Activated CD4-positive, alpha-beta T cell treated with anti-CD3 and anti-CD28 coated beads, Interleukin-2, Interleukin-6, amounts not matched to agents 100 ng/mL and 50 ng/mL, durations not matched to agents 16 hours and 8 hours (primary cell): Measurements from ENCODE around the gene STOM.
"Not testable (repeated sequence)": the region's sequence is repeated elsewhere in the genome, so short reads cannot be mapped to it uniquely, and the experiment has no call there.

ENCODE experiments used
- DNase-seq: peaks from one replicate; pipeline ENCODE4 v3.0.0-alpha.2; 2020

STOM gene

DNA sequence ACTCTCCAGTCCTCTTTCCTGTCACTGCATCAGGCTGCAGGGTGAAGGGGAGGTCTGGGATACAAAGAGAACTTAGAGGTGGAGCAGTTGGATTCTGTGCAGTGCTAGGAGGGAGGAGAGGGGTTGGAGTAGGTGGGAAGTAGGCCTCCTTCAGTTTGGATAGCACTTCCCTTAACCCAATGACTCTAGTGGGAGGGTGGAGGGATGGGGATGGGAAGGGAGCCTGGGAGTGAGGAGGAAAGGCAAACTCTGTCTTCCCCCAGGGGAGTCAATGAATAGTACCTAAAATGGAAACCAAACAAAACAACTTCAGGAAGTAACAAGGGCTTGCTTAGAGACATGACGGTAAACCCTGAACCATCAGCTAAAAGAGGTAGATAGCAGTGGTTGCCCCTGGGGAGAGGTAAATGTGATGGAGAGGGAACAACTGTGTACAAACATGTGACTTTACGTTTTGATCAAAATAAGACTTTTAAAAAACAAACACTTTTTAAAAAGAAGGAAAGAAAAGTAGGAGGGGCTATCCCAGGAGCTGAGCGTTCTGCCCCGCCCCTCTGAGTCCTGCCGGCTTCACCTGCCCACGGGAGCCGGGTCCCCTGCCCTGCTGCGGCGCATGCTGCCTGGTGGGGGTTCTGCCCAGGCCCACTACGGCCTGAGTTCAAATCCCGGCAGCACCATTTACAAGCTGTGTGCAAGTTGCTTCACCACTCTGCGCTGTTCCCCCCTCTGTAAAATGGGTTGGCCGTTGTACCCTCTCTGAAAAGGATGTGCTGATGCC, 71.2 kb downstream of the STOM start:
- DNase-seq: no peak

DNA sequence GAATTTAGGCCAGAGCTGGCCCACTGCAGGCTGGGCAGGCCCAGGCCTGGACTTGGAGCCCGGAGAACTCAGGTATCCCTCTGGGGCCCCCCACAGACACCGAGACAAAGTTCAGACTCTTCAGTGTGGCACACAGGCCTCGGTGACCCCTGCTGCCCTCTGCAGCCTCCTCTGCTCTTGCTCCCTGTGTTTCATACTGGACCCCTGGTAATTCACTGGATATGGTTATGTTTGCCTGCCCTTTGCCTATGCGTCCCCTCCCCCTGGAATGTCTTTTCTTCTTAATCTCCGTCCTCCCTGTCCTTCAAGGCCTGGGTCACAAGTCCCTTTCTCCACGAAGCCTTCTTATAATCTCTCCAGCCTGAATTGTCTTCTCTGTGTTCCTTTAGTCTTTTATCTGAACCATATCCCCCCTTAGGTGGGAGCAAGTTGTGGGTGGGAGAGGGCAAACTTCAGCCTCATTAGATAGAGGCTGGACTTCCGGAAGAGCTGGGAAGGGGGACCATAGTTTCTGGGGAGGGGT, 72.0 kb downstream of the STOM start:
- no peak for DNase-seq

DNA sequence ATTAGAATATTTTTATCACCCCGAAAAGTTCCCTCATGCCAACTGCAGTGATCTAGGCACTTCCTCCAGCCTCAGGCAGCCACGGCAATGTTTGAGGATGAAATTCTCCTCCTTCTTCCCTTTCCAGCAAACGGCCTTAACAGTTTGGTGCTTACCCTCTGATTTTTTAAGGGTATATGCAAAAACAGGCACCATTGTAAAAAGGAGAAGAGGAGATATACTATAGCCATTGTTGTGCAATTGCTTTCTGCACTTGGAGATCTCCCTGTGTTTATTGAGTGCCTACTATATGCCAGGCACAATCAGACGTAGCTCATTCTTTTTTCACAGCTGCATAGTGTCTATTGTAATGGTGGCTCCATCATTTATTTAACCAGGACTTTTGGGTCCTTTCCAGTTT, 72.7 kb downstream of the STOM start:
- DNase-seq: no peak

DNA sequence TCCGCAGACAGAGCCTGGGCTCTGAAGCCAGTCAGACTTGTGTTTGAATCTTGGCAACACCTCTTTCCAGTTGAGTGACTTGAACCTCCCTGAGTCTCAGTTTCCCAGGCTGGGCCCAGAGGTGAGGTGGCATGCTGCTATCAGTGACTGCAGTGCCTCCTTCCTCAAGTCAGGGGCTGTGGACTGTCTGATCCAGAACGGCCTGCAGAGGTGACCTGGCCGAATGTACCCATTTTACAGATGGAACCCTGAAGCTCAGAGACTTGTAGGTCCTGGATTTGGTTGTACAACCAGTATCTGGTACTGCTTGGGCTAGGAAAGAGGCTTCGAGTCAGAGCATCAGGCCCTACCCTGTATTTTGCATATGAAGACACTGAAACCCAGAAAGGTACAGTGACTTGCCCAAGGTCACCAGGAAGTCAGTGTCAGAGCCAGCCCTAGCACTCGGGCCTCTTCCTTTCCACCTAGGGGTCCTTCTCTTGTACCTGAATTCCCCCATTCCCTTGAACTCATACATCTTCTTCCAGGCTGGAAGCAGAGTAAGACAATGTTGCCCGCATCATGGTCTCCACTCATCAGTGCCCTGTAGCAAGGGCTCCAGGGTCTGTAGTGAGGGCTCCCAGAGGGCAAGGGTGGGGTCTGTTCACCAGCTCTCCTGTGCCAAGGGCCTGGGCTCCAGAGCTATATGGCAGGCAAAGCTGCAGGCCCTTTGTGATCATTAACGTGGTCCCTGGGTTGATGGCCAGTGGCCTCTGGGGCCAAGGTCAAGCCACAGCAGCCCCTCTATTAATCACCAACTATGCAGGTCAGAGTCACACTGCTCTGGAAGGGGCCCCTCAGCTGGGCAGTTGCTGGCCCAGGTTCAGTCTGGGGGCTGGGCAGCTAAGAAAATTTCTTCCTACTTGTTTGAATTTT, 73.6 kb downstream of the STOM start:
- DNase-seq: no peak

DNA sequence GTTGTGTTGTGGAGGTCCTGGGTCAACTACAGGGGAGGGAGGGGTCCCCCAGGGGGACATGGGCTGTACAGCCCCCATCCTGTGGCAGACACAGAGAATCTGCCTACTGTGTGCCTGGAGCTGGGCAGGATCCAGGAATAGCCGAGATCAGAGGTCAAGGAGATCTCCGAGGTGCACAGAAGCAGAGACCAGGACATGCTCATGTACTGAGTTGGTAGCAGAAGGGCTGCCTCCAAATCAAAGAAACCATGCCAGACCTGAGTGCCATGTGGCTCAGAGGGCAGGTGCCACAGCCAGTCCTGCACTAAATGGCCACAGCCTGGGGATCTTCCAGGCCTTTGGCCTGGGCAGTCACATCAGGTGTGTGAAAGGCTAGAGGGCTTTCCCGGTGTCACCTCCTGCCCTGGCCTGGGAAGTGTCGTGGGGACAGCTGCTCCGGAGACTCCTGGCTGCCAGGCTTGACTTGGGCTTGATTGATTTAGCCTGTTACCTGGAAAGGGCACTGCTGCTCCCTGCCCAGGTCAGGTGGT, 74.3 kb downstream of the STOM start:
- DNase-seq: no peak

DNA sequence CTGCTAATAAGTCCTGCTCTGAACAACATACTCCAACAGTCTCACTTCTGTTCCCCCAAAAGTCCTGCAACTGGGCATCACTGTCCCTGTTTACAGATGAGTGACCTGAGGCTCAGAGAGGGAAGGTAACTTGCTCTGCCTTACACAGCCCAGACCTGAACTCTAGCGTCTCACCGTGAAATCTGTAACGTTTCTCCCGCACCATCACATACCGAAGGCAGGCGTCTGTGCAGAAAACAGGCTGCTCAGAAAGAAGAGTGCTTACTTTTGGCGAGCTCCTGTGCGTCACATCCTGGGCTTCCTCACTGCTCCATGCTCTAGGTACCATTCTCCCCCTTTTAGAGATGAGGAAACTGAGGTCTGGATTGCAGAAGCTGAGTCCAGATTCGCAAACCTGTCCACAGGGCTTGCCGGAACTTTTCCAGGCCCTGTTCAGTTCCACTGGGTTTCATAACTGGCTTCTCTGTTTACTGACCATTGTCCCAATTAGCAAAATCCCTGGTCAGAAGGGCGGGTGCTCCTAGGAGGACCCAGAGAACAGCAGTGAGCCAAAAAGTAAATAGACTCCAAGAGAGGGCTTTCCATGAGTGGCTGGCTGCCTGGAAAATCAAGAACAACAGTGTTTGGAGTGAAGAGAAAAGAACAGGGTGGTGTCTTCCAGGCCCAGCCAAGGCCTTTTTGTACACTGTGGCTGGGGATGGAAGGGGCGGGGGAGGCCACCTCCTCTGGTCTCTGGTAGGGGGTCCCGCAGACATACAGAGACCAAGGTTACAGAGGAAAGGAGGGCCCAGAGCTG, 75.0 kb downstream of the STOM start:
- DNase-seq: no peak

DNA sequence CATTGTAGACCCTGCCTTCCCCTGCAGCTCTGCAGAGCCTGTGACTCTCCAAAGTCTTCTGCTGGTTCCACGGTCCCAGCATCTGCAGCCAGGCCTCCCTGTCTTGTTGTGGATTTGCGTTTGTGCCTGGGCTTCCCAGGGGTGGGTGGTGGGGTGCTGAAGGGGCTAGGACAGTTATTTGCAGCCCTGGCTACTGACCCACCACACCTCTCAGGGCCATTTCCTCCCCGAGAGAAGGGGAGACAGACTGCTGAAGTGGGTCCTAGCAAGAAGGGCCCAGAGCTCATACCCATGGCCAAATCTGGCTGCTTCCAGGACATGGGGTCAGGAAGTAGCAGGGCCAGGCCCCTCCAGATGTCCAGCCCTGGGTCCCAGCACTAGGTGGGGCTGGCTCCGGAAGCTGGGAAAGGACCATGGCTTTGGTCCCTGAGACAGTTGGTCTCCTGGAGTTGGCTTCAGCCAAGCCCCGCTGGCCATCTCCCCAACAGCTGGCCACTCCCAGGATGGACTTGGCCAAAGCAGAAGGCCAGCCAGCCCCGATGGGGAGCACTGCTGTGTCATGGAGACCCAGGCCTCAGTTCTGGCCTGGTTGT, 75.8 kb downstream of the STOM start:
- DNase-seq: no peak

DNA sequence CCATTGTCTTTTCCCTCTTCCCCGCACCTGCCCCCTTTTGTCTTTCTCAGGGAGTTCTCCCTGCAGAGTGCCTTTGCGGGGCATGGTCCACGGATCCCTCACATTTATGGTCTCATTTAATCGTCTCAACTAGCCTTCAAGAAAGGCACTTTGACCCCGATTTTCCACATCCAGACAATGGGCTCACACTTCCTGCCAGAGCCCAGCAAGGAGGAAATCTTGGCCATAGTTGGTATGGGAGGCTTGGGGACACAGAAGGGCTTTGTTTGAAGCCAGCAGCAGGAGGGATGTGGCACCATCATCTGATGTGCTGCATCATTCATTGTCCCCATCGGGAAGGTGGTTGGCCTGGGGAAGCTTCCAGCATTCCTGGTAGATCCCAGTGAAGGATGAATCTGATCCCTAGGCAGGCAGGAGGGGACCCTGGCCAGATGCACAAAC, 77.2 kb downstream of the STOM start:
- DNase-seq: no peak

DNA sequence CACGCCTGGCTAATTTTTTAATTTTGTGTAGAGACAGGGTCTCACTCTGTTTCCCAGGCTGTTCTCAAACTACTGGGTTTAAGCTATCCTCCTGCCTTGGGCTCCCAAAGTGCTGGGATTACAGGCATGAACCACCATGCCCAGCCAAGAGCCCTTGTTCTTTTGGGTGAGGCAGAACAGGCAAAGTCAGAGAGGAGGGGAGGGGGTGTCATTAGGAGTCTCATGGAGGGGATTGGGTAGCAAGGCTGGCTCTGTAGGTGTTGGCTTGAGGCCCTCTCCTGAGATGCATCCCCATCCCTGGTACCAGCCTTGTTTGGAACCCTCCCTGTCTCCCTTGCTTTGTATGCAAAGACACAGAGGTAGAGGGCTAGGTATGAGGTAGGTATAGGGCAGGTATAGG, 78.0 kb downstream of the STOM start:
- no peak for DNase-seq

DNA sequence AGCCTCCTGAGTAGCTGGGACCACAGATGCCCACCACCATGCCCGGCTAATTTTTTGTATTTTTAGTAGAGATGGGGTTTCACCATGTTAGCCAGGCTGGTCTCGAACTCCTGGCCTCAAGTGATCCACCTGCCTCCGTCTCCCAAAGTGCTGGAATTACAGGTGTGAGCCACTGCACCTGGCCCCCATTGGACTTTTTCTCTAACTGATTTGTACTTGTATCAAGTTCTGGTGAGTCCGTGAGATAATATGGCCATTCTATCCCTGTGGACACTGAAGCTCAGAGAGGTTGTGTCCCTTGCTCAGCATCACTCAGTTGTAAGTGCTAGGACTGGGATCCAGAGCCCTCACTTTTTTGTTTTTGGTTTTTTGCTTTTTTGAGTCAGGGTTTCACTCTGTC, 78.5 kb downstream of the STOM start:
- not testable (repeated sequence) for DNase-seq

DNA sequence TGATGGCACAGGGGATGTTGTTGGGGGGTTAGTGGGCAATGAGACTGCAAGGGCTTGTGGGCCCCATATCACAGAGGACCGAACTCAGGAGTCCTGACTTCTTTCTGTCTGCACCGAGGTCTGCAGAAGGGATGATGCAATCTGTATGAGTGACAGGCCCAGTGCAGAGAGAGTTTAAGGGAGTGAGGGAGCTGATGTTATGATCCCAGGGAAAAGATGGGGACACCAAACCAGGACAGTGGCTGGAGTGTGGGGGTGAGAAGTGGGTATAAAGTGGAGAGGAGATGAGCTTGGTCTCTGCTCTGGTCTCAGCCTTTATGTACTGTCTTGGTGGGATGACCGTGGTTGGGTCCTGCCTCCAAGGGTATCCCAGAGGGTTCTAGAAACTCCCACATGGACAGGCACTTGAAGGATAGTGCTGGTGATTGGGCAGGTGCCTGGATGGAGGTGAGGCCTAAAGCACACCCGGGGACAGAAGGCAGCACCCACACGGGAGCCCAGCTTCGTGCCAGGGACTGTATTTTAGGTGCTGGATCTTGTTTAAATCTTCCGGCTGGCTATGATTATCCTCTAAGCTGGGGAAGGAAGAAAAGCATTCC, 80.2 kb downstream of the STOM start:
- no peak for DNase-seq

DNA sequence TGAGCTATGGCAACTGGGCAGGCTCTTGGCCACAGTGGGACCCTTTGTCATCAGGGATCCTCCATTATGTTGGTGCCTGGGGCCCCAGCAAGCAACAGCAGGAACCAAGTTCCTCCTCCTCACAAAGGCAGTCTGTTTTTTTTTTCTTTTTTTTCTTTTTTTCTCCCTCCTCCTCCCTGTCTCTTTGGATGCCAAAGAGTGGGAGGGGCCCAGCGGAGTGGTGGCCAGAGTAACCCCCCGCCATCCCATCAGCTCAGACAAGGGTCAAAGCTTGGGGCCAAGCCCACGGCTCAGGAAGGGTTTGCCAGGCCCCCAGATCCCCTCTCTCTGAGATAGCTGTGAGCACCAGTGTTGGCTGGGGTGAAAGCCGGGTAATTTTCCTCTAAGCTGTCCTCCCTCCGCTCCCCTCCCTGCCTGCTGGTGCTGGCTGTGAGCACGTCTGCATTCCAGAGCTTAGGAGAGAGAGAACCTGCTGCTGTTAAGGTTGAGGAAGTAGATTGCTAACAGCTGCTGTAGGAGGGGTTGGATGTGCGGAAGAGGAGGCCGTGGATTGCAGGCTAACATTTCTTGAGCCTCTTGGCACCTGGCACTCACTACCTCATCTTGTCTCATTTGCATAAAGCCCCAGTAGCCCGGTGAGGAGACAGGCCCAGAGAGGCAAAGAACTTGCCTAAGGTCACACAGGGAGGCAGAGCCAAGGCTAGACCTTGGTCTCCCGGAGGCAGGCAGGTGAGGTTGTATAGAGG, 80.9 kb downstream of the STOM start:
- DNase-seq: no peak
